Breast epithelium (tissue), 4 donors: ENCODE results near the gene PLEKHG4B. TPM values are rescaled to one million over a fixed set of nuclear protein-coding genes. Genes with fewer than 3 reads are reported as not detected.
"Not testable (repeated sequence)": the region's sequence is repeated elsewhere in the genome, so short reads cannot be mapped to it uniquely, and the experiment has no call there.

Source experiments
- DNase-seq, 2 donors: peaks; one replicate each; pipeline ENCODE4 v3.0.0-alpha.2; 2019; ENCODE audit warnings: low spot score in 2 of 2
- H3K27ac ChIP-seq, 2 donors: fragments of 200-600 bp; sonication (generic) in 1 of 2; one replicate each; pipeline ENCODE4 v1.5.1; 2016 to 2019; ENCODE audit warnings: mild to moderate bottlenecking in 1 of 2
- H3K27me3 ChIP-seq, 2 donors: fragments of 200-600 bp; sonication (generic) in 1 of 2; one replicate each; pipeline versions ENCODE4 v1.5.1 to v1.6.0; 2017 to 2019; ENCODE audit warnings: control low read depth in 1 of 2, mild to moderate bottlenecking in 1 of 2
- H3K36me3 ChIP-seq: fragments of 200-600 bp; one replicate; pipeline ENCODE4 v1.5.1; 2019
- H3K4me1 ChIP-seq, 2 donors: fragments of 200-600 bp; sonication (generic); one replicate each; pipeline ENCODE4 v1.5.1; 2016 to 2019; ENCODE audit warnings: control low read depth in 1 of 2
- H3K4me3 ChIP-seq, 3 donors: fragments of 200-600 bp; sonication (generic); 1 replicate in 2 of 3; 2 replicates in 1 of 3; pipeline ENCODE4 v1.5.1; 2016 to 2019; ENCODE audit warnings: mild to moderate bottlenecking in 3 of 3, moderate library complexity in 2 of 3
- H3K9me3 ChIP-seq, 2 donors: fragments of 200-600 bp; sonication (generic) in 1 of 2; one replicate each; pipeline ENCODE4 v1.5.1; 2016 to 2019; ENCODE audit warnings: control low read depth in 1 of 2
- POLR2A ChIP-seq: fragments of 450-650 bp; IDR thresholded peaks from one replicate; pipeline ENCODE4 v1.6.1; 2016; ENCODE audit warnings: antibody characterized with exemption, mild to moderate bottlenecking, moderate library complexity
- POLR2AphosphoS5 ChIP-seq, 3 donors: sonication (generic); formaldehyde crosslinking; IDR thresholded peaks; one replicate each; pipeline ENCODE4 v1.6.1; 2017; ENCODE audit warnings: antibody characterized with exemption in 3 of 3
- intact Hi-C: fragments of 100-400 bp; cut with DNase I; formaldehyde crosslinking; loops from one replicate; pipeline ENCODE4 v1.15.1; 2023; ENCODE audit warnings: low total_unique reads
- total RNA-seq, 3 donors: library from RNA; depleted of rRNA; stranded (reverse); fragments of >200 nt; gene quantifications; one replicate each; pipeline ENCODE4 v1.1.0, GENCODE V29; 2016
- TF ChIP-seq, protein P1 (sequence below), 3 donors: fragments of 450-650 bp; IDR thresholded peaks; one replicate each; pipeline ENCODE4 v1.5.1; 2016 to 2017; ENCODE audit warnings: antibody characterized with exemption in 3 of 3, mild to moderate bottlenecking in 3 of 3, moderate library complexity in 3 of 3

Gene PLEKHG4B
- total RNA-seq, 3 donors from 2014 or later, result 4.3 to 5.4 TPM; not detected in 1

DNA sequence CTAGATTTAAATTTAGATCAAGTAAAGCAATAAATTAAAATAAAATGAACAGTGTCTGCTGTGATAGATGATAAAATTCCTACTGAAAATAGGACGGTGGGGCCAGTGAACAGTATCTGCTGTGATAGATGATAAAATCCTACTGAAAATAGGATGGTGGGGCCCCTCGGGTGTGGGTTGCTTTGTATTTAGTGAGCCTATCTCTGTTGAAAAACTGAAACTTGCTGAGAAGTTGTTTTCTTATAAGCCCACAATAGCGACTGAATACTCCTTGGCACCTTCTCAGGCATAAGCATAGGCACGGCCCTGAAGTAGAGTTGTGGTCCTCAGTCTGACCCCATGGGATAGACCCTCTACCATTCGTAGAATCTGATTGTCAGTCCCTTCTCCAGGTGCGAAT, 131.8 kb downstream of the PLEKHG4B start:
- Histone ChIP-seq H3K27me3 (no peaks in the 10 kb centered on the region), H3K36me3 (no peaks in the 10 kb centered on the region), H3K9me3 (no peaks in the 10 kb centered on the region), H3K27ac (no peak overlapping the region), H3K4me1 (no peaks in the 10 kb centered on the region), H3K4me3 (no peak overlapping the region)
- DNase-seq, result no peak
- intact Hi-C loops, result no loop called here
- TF ChIP-seq, protein P1, sequence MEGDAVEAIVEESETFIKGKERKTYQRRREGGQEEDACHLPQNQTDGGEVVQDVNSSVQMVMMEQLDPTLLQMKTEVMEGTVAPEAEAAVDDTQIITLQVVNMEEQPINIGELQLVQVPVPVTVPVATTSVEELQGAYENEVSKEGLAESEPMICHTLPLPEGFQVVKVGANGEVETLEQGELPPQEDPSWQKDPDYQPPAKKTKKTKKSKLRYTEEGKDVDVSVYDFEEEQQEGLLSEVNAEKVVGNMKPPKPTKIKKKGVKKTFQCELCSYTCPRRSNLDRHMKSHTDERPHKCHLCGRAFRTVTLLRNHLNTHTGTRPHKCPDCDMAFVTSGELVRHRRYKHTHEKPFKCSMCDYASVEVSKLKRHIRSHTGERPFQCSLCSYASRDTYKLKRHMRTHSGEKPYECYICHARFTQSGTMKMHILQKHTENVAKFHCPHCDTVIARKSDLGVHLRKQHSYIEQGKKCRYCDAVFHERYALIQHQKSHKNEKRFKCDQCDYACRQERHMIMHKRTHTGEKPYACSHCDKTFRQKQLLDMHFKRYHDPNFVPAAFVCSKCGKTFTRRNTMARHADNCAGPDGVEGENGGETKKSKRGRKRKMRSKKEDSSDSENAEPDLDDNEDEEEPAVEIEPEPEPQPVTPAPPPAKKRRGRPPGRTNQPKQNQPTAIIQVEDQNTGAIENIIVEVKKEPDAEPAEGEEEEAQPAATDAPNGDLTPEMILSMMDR (IDR thresholded peaks at IDR 0.05), result no peak
- no peak for TF ChIP-seq POLR2AphosphoS5 (IDR thresholded peaks at IDR 0.05)
- TF ChIP-seq POLR2A, result no peak

DNA sequence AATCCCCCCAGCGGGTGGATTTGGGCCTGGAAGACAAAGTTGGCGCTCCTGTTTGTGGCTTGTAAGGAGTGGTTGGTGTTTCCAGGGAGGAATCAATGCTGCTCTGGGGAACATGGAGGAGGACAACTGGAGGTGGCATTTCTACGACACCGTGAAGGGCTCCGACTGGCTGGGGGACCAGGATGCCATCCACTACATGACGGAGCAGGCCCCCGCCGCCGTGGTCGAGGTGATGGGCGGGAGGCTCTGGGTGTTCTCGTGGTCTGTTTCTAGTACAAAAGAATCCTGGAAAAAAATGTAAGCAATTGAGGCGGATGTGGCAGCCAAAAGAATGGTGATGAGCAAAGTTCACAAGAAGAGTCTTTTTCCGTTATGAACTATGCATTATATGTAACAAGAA, 133.4 kb downstream of the PLEKHG4B start:
- intact Hi-C loops, result no loop called here
- no peak overlapping the region for H3K4me3 ChIP-seq
- no peaks in the 10 kb centered on the region for H3K36me3 ChIP-seq
- H3K9me3 ChIP-seq, result no peaks in the 10 kb centered on the region
- TF ChIP-seq POLR2AphosphoS5 (IDR thresholded peaks at IDR 0.05), result no peak
- TF ChIP-seq, protein P1 (IDR thresholded peaks at IDR 0.05), result no peak
- no peak for TF ChIP-seq POLR2A
- no peak overlapping the region for H3K27ac ChIP-seq
- H3K27me3 ChIP-seq, result no peaks in the 10 kb centered on the region
- H3K4me1 ChIP-seq, result no peaks in the 10 kb centered on the region
- DNase-seq, result no peak

DNA sequence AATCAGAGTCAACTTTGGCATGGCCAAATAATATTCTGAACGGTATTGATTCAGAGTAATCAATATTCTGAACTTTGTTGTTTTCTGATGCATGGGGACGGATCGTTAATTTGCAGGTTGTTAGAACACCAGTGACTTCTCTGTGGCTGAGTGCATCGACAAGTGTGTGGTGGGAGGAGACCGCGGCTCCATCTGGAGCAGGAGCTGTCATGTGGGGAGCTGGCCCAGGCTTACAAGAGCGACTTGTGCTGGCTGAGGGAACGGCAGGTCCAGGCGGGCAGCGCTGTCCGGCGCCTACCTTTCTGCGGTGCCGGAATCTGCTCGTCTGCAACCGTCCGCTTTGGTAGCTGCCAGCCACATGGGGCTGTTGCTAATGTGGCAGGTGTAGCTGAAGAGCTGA, 135.4 kb downstream of the PLEKHG4B start:
- DNase-seq, intact Hi-C loops: not testable (repeated sequence)

DNA sequence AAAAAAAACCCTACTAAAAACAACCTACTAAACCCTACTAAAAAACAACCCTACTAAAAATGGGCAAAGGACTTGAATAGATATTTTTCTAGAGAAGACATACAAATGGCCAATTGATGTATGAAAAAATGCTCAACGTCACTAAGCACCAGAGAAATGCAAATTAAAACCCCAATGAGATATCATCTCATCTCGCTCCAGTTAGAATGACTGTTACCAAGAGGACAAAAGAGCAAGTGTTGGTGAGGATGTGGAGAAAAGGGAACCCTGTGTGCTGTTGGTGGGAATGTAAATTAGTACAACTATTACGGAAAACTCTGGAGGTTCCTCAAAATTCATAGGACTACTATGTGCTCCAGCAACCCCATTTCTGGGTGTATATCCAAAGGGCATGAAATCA, 136.9 kb downstream of the PLEKHG4B start:
- H3K4me1 ChIP-seq, result no peaks in the 10 kb centered on the region
- H3K27me3 ChIP-seq, result no peaks in the 10 kb centered on the region
- no peak for DNase-seq
- H3K4me3 ChIP-seq, result no peak overlapping the region
- H3K36me3 ChIP-seq, result no peaks in the 10 kb centered on the region
- TF ChIP-seq POLR2AphosphoS5 (IDR thresholded peaks at IDR 0.05) (no peak), POLR2A (no peak)
- TF ChIP-seq, protein P1 (IDR thresholded peaks at IDR 0.05), result no peak
- no peaks in the 10 kb centered on the region for H3K9me3 ChIP-seq
- H3K27ac ChIP-seq, result no peak overlapping the region
- intact Hi-C loops, result no loop called here

More for the DNA sequence above, 135.4 kb downstream of the PLEKHG4B start:
- not testable (repeated sequence) for H3K9me3 ChIP-seq, H3K4me3 ChIP-seq, H3K27me3 ChIP-seq, H3K27ac ChIP-seq, H3K4me1 ChIP-seq, H3K36me3 ChIP-seq

DNA sequence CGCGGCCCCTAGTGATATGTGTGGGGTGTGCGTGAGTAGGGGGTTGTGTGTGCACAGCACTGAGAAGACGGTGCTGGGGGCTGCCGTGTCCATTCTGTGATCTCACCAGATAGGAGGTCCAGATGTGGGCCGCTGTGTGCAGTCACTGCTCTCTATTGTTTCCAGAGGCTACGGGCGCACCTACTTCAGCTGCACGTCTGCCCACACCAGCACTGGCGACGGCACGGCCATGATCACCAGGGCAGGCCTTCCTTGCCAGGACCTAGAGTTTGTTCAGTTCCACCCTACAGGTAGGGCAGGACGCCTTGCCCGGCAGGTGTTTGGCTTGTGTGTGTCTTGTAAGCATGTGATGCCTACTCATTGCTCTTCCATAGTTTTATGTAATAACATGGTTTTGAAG, 138.7 kb downstream of the PLEKHG4B start:
- intact Hi-C loops, result no loop called here
- DNase-seq, result no peak

More for the DNA sequence above, 138.7 kb downstream of the PLEKHG4B start:
- no peaks in the 10 kb centered on the region for H3K4me1 ChIP-seq
- no peak overlapping the region for H3K4me3 ChIP-seq
- no peaks in the 10 kb centered on the region for H3K9me3 ChIP-seq
- no peak overlapping the region for H3K27ac ChIP-seq
- TF ChIP-seq, protein P1 (IDR thresholded peaks at IDR 0.05), result no peak
- TF ChIP-seq POLR2AphosphoS5 (IDR thresholded peaks at IDR 0.05), result no peak
- TF ChIP-seq POLR2A, result no peak
- no peaks in the 10 kb centered on the region for H3K27me3 ChIP-seq
- H3K36me3 ChIP-seq, result no peaks in the 10 kb centered on the region
